Neural progenitor cell (in vitro differentiated cells): ENCODE measurements around the gene MUC21. TPM values are rescaled to one million over a fixed set of nuclear protein-coding genes. Genes with fewer than 3 reads are reported as not detected.

Source experiments
- DNase-seq: peaks from one replicate; pipeline ENCODE4 v3.0.0-alpha.2; 2016; ENCODE audit warnings: low spot score
- H2AFZ ChIP-seq: fragments of 200-600 bp; sonication (generic); replicated peaks from 2 replicates; pipeline ENCODE4 v1.6.1; 2016; ENCODE audit warnings: antibody characterized with exemption
- H3F3A ChIP-seq: fragments of 200-600 bp; sonication (generic); 2 replicates; pipeline ENCODE4 v1.6.1; 2016; ENCODE audit warnings: antibody characterized with exemption, low read depth
- H3K27ac ChIP-seq: fragments of 200-600 bp; sonication (generic); 2 replicates; pipeline ENCODE4 v1.5.1; 2016; ENCODE audit warnings: mild to moderate bottlenecking
- H3K27me3 ChIP-seq: fragments of 200-600 bp; sonication (generic); 2 replicates; pipeline ENCODE4 v1.6.1; 2016; ENCODE audit warnings: mild to moderate bottlenecking, moderate library complexity
- H3K36me3 ChIP-seq: fragments of 200-600 bp; sonication (generic); 2 replicates; pipeline ENCODE4 v1.5.1; 2016
- H3K4me1 ChIP-seq: fragments of 200-600 bp; sonication (generic); 2 replicates; pipeline ENCODE4 v1.6.1; 2016; ENCODE audit warnings: mixed run types
- H3K4me2 ChIP-seq: fragments of 200-600 bp; sonication (generic); 2 replicates; pipeline ENCODE4 v1.6.1; 2016
- H3K4me3 ChIP-seq: fragments of 200-600 bp; sonication (generic); 2 replicates; pipeline ENCODE4 v1.5.1; 2016
- H3K79me2 ChIP-seq: fragments of 200-600 bp; sonication (generic); 2 replicates; pipeline ENCODE4 v1.6.1; 2016; ENCODE audit warnings: low read depth
- H3K9ac ChIP-seq: fragments of 200-600 bp; sonication (generic); 2 replicates; pipeline ENCODE4 v1.6.1; 2016
- H3K9me3 ChIP-seq: fragments of 200-600 bp; sonication (generic); 2 replicates; pipeline ENCODE4 v1.5.1; 2016; ENCODE audit warnings: low read depth
- H4K20me1 ChIP-seq: fragments of 200-600 bp; sonication (generic); 2 replicates; pipeline ENCODE4 v1.6.1; 2016; ENCODE audit warnings: low read depth
- H3K27ac Mint-ChIP-seq: 3 replicates; pipeline ENCODE4 v1.8.0; 2021; ENCODE audit warnings: mixed read lengths
- H3K27me3 Mint-ChIP-seq: 2 replicates; pipeline ENCODE4 v1.8.0; 2022; ENCODE audit warnings: low read depth, mild to moderate bottlenecking, inconsistent platforms, moderate library complexity, mixed read lengths; ENCODE audit not compliant: insufficient read depth
- H3K36me3 Mint-ChIP-seq: 3 replicates; pipeline ENCODE4 v1.8.0; 2021; ENCODE audit warnings: mixed read lengths
- H3K4me1 Mint-ChIP-seq: 3 replicates; pipeline ENCODE4 v1.8.0; 2021; ENCODE audit warnings: mixed read lengths
- H3K4me3 Mint-ChIP-seq: 3 replicates; pipeline ENCODE4 v1.8.0; 2021; ENCODE audit warnings: mild to moderate bottlenecking, moderate library complexity, mixed read lengths
- H3K9me3 Mint-ChIP-seq: 3 replicates; pipeline ENCODE4 v1.8.0; 2020; ENCODE audit warnings: mixed read lengths
- CTCF ChIP-seq: fragments of 200-600 bp; sonication (generic); IDR thresholded peaks from 2 replicates; pipeline ENCODE4 v1.5.1; 2017; ENCODE audit warnings: antibody characterized with exemption, mild to moderate bottlenecking
- EZH2 ChIP-seq: fragments of 200-600 bp; sonication (generic); IDR thresholded peaks from 2 replicates; pipeline ENCODE4 v1.6.1; 2017; ENCODE audit warnings: antibody characterized with exemption, mild to moderate bottlenecking, moderate library complexity
- EZH2phosphoT487 ChIP-seq: fragments of 200-600 bp; sonication (generic); IDR thresholded peaks from 2 replicates; pipeline ENCODE4 v1.6.1; 2017; ENCODE audit warnings: antibody characterized with exemption
- total RNA-seq: library from RNA; depleted of rRNA; stranded (reverse); fragments of >200 nt; gene quantifications from 2 replicates; pipeline ENCODE4 v1.2.3, GENCODE V29; 2015; ENCODE audit warnings: low replicate concordance

The MUC21 gene
- total RNA-seq, 1 donor from 2014 or later = not detected

DNA sequence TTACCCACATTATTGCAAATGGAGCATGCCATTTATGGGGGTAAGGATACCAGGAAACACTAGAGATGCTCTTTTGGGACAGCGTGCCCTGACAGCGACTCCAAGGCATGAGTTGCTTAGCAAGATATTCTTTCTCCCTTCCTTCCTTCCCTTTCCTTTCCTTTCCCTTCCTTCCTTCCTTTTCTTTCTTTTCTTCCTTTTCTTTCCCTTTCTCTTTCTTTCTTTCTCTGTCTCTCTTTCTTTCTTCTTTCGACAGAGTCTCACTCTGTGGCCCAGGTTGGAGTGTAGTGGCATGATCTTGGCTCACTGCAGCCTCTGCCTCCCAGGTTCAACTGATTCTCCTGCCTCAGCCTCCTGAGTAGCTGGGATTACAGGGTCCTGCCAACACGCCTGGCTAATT, 39.5 kb upstream of the MUC21 start:
- Mint-ChIP-seq H3K36me3 (no peaks in the 10 kb centered on the region), H3K4me3 (no peak overlapping the region), H3K9me3 (no peaks in the 10 kb centered on the region), H3K27me3 (peaks cover 19% of the 10 kb centered on the region), H3K27ac (no peak overlapping the region), H3K4me1 (peaks cover 17% of the 10 kb centered on the region)
- Histone ChIP-seq H3K36me3 (no peaks in the 10 kb centered on the region), H4K20me1 (no peaks in the 10 kb centered on the region), H3K4me1 (peaks cover 5% of the 10 kb centered on the region), H3K27me3 (no peaks in the 10 kb centered on the region), H3K4me2 (no peak overlapping the region), H3K4me3 (no peak overlapping the region), H2AFZ (no peak overlapping the region), H3K79me2 (no peaks in the 10 kb centered on the region), H3K27ac (no peak overlapping the region), H3K9me3 (no peaks in the 10 kb centered on the region), H3K9ac (no peak overlapping the region), H3F3A (no peaks in the 10 kb centered on the region)
- DNase-seq = no peak
- no peak for TF ChIP-seq EZH2phosphoT487
- no peak for TF ChIP-seq CTCF
- TF ChIP-seq EZH2 = no peak

- H3K4me1 ChIP-seq = peaks cover 5% of the 10 kb centered on the region
- no peaks in the 10 kb centered on the region for H3K79me2 ChIP-seq
- H3K4me2 ChIP-seq = no peak overlapping the region
- H3K27me3 ChIP-seq = no peaks in the 10 kb centered on the region
- no peaks in the 10 kb centered on the region for H3K36me3 Mint-ChIP-seq
- no peak for TF ChIP-seq EZH2
- H3K27ac ChIP-seq = no peak overlapping the region
- no peak overlapping the region for H3K4me3 Mint-ChIP-seq
- H2AFZ ChIP-seq = no peak overlapping the region
- H3K4me1 Mint-ChIP-seq = peaks cover 16% of the 10 kb centered on the region
- no peaks in the 10 kb centered on the region for H3F3A ChIP-seq
- H4K20me1 ChIP-seq = no peaks in the 10 kb centered on the region
- H3K9ac ChIP-seq = no peak overlapping the region
- H3K9me3 ChIP-seq = no peaks in the 10 kb centered on the region
- peaks cover 15% of the 10 kb centered on the region for H3K27me3 Mint-ChIP-seq
- no peaks in the 10 kb centered on the region for H3K36me3 ChIP-seq
- peaks cover 2% of the 10 kb centered on the region for H3K9me3 Mint-ChIP-seq
- no peak for DNase-seq
- no peak overlapping the region for H3K27ac Mint-ChIP-seq
- H3K4me3 ChIP-seq = no peak overlapping the region
These were observed 38.2 kb upstream of the MUC21 start for GRCh38 chr6:30945281-30945680.

- Histone ChIP-seq H3K36me3 (no peaks in the 10 kb centered on the region), H3K4me3 (no peak overlapping the region), H3K4me1 (peaks cover 3% of the 10 kb centered on the region), H3K27me3 (no peaks in the 10 kb centered on the region), H3K9ac (no peak overlapping the region), H3K79me2 (no peaks in the 10 kb centered on the region), H3F3A (no peaks in the 10 kb centered on the region), H4K20me1 (no peaks in the 10 kb centered on the region), H3K27ac (no peak overlapping the region), H3K4me2 (no peak overlapping the region), H2AFZ (no peak overlapping the region), H3K9me3 (no peaks in the 10 kb centered on the region)
- DNase-seq = no peak
- Mint-ChIP-seq H3K4me1 (peaks cover 10% of the 10 kb centered on the region), H3K9me3 (peaks cover 12% of the 10 kb centered on the region), H3K27me3 (peaks cover 13% of the 10 kb centered on the region), H3K27ac (no peak overlapping the region), H3K36me3 (no peaks in the 10 kb centered on the region), H3K4me3 (no peak overlapping the region)
- TF ChIP-seq EZH2 (no peak), EZH2phosphoT487 (no peak), CTCF (no peak)
These were observed 36.3 kb upstream of the MUC21 start for GRCh38 chr6:30947231-30947630.

- Histone ChIP-seq H3K27ac (no peak overlapping the region), H3K4me3 (no peak overlapping the region), H3K27me3 (peaks cover 8% of the 10 kb centered on the region), H3K4me2 (no peak overlapping the region), H2AFZ (no peak overlapping the region), H3F3A (no peaks in the 10 kb centered on the region), H3K4me1 (no peaks in the 10 kb centered on the region), H3K79me2 (no peaks in the 10 kb centered on the region), H4K20me1 (no peaks in the 10 kb centered on the region), H3K9ac (no peak overlapping the region), H3K36me3 (no peaks in the 10 kb centered on the region), H3K9me3 (no peaks in the 10 kb centered on the region)
- H3K27me3 Mint-ChIP-seq = peaks cover 11% of the 10 kb centered on the region
- TF ChIP-seq CTCF (no peak), EZH2phosphoT487 (no peak), EZH2 (no peak)
- H3K4me1 Mint-ChIP-seq = no peaks in the 10 kb centered on the region
- H3K27ac Mint-ChIP-seq = no peak overlapping the region
- DNase-seq = no peak
- no peaks in the 10 kb centered on the region for H3K36me3 Mint-ChIP-seq
- no peak overlapping the region for H3K4me3 Mint-ChIP-seq
- H3K9me3 Mint-ChIP-seq = peaks cover 16% of the 10 kb centered on the region
These were observed 34.7 kb upstream of the MUC21 start for GRCh38 chr6:30948811-30949210.
